ENCODE measurements around the gene NTN1. TPM values are rescaled to one million over a fixed set of nuclear protein-coding genes. Genes with fewer than 3 reads are reported as not detected.

NTN1 gene
- total RNA-seq, 1 donor, result under 0.01 TPM

DNA sequence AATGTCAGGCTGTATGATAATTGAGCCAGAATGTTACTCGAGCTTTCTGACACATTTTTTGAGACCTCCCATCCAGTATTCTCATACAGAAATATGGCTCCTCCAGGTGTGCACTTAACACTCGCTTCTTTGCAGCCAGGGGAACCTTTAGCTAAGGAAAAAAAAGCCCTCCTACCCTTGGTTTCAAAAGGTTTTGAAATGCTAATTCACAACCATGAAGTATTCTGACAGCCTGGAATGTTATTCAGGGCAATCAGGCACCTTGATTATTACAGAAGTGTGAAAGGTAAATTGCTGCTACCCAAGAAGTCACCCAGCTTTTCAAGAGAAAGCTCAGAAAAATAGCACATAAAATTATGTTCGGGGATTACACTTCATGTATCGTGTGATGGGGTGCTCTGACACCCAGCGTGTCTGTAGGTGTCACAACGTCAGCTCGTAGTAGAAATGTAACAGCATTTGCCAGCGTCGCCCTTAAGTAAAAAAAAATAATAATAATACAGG, 41.1 kb downstream of the NTN1 start:
- no peak overlapping the region for H3K4me3 ChIP-seq (ENCODE audit: low read depth, low read length)
- TF ChIP-seq, protein P1, sequence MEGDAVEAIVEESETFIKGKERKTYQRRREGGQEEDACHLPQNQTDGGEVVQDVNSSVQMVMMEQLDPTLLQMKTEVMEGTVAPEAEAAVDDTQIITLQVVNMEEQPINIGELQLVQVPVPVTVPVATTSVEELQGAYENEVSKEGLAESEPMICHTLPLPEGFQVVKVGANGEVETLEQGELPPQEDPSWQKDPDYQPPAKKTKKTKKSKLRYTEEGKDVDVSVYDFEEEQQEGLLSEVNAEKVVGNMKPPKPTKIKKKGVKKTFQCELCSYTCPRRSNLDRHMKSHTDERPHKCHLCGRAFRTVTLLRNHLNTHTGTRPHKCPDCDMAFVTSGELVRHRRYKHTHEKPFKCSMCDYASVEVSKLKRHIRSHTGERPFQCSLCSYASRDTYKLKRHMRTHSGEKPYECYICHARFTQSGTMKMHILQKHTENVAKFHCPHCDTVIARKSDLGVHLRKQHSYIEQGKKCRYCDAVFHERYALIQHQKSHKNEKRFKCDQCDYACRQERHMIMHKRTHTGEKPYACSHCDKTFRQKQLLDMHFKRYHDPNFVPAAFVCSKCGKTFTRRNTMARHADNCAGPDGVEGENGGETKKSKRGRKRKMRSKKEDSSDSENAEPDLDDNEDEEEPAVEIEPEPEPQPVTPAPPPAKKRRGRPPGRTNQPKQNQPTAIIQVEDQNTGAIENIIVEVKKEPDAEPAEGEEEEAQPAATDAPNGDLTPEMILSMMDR (IDR thresholded peaks at IDR 0.05; ENCODE audit: insufficient read depth, low read depth, low read length), result no peak
- DNase-seq (ENCODE audit: low read depth), result no peak

DNA sequence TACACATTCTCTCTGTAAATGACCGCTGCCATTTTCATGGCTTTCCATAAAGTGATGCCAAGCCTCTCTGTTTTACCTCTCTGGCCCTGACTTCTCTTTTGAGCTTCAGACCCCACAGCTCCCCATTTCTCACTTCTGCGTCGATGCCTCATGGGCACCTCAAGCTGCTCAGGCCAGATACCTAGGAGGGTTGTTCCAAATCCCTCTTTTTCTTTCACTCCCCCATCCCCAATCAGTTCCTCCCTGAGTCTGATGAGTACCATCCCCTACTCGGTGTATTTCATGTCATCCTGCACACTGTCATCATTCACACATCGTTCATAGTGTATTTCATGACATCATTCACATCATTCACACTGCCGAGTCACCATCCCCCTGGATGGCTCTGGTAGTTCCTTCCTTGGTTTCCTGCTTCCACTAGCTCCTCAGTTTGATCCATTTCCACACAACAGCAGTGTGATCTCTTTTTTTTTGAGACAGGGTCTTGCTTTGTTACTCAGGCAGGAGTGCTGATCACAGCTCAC, 43.1 kb downstream of the NTN1 start:
- no peak overlapping the region for H3K4me3 ChIP-seq (ENCODE audit: low read depth, low read length)
- no peak for DNase-seq (ENCODE audit: low read depth)
- TF ChIP-seq, protein P1 (IDR thresholded peaks at IDR 0.05; ENCODE audit: insufficient read depth, low read depth, low read length), result no peak

DNA sequence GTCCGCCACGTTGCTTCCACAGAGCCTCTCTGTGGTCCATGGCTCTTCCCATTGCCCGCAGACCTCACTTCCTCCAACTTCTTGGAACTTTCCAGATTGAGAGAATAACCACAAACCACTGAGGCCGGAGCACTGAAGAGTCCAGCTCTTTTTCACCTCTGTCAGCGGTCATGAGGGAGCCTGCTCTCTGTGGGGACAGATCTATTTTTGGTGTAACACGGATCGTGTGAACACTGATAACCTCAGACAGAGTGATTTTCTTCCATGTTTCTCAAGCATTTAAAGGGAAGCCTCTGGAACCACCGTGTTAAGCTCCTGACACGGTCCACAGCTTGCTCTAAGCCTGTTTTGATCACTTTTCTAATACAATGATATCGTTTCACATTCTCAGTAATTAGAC, 49.7 kb downstream of the NTN1 start:
- DNase-seq (ENCODE audit: low read depth), result no peak
- H3K4me3 ChIP-seq (ENCODE audit: low read depth, low read length), result no peak overlapping the region
- TF ChIP-seq, protein P1 (IDR thresholded peaks at IDR 0.05; ENCODE audit: insufficient read depth, low read depth, low read length), result no peak

DNA sequence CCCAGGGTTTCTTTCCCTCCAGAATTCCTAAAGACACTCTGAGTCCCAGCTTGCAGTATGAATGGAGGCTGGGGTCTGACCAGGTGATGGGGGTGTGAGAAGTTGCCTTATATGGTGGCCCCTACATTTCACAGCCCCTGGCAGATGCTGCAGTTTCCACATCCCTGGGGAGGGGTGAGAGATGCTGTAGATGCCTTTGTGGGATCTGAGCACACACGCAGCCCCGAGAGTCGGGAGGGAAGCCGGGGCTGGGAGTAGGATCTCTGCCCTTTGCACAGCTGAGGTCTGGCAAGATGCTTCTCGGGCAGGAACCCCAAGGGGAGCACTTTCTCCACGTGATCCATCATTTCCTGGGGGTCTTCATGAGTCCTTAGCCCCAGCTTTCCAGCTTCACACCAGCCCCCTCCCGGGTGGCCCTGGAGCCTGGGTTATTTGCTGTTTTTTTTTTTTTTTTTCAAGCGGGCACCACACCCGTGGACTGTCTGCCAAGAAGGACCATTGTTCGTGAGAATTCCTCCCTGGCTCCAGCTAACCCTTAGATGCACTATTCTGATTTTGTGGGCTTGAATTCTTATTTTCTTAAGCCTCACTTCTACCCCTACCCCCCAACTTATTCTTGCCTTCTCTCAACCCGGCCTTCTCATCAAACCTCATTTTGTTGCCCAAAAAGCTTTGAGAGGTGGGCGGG, 50.6 kb downstream of the NTN1 start:
- no peak for DNase-seq (ENCODE audit: low read depth)
- TF ChIP-seq, protein P1 (IDR thresholded peaks at IDR 0.05; ENCODE audit: insufficient read depth, low read depth, low read length), result no peak
- H3K4me3 ChIP-seq (ENCODE audit: low read depth, low read length), result no peak overlapping the region

DNA sequence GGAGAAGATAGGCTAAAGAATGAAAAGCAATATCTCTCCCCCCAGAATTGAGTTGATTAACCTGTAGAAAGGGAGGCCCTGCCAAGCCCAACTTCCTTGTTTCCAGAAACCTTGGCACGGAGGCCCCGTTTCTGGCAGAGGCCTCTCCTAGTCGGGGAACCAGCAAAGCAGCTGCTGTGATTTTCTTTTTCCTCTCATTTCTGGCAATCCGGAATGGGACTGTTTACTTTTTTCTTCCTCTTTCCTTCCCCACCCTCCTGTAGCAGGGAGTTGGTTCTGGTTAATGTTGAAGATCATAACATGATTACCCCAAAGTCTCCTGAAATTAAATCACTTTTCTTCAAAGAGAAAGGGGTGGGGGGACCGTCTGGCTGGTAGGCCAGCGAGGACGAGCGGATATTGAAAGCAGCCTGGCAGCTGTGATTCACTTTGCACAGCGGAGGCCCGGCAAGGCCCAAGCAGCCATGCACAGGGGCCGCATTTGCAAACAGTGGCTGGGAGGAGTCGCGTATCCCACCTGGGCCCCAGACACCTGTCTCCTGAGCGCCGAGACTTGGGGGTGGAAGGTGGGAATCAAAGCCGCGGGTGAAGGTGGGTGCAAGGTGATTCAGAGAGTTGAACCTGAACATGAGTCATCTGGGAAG, 51.5 kb downstream of the NTN1 start:
- TF ChIP-seq, protein P1 (IDR thresholded peaks at IDR 0.05; ENCODE audit: insufficient read depth, low read depth, low read length), result no peak
- H3K4me3 ChIP-seq (ENCODE audit: low read depth, low read length), result no peak overlapping the region
- DNase-seq (ENCODE audit: low read depth), result no peak

DNA sequence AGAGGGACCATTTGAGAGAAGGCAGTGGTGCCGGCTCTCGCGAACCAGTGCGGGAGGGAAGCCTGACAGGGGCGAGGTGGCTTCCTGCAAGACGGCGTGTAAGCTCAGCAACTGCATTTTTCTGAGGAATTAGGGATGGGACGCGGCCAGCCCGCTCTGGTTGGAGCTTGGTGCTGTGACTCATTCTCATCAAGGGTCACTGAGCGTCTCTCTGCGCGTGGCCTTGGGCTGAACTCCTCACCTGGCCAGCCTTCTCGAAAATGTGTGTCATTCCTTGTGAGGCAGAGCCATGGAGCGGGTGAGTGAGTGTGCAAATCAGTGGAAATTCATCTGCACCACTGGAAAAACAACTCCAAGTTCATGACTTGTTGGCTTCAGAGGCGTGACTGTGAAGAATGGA, 52.8 kb downstream of the NTN1 start:
- no peak for DNase-seq (ENCODE audit: low read depth)
- no peak overlapping the region for H3K4me3 ChIP-seq (ENCODE audit: low read depth, low read length)

More for the DNA sequence above, 52.8 kb downstream of the NTN1 start:
- TF ChIP-seq, protein P1 (IDR thresholded peaks at IDR 0.05; ENCODE audit: insufficient read depth, low read depth, low read length), result no peak
